Ovary (tissue), 3 donors: ENCODE measurements around the gene MMP14.

Experiments
- EP300 ChIP-seq: sonication (generic); formaldehyde crosslinking; IDR thresholded peaks from one replicate; pipeline ENCODE4 v1.6.1; 2017; ENCODE audit warnings: antibody characterized with exemption
- POLR2A ChIP-seq: fragments of 450-650 bp; IDR thresholded peaks from one replicate; pipeline ENCODE4 v1.6.1; 2017; ENCODE audit warnings: antibody characterized with exemption, mild to moderate bottlenecking, moderate library complexity
- TF ChIP-seq, protein P1 (sequence below), 3 donors: fragments of 450-650 bp in 2 of 3; fragments of 200-600 bp in 1 of 3; IDR thresholded peaks; one replicate each; pipeline versions ENCODE4 v1.5.1 to v1.8.0; 2016 to 2022; ENCODE audit warnings: antibody characterized with exemption in 3 of 3, mild to moderate bottlenecking in 1 of 3
- donor health status: DM: no; HTN: no; CAD: no.

GRCh38 chr14:22872833-22873520, 36.6 kb downstream of the MMP14 start:
- TF ChIP-seq, protein P1, sequence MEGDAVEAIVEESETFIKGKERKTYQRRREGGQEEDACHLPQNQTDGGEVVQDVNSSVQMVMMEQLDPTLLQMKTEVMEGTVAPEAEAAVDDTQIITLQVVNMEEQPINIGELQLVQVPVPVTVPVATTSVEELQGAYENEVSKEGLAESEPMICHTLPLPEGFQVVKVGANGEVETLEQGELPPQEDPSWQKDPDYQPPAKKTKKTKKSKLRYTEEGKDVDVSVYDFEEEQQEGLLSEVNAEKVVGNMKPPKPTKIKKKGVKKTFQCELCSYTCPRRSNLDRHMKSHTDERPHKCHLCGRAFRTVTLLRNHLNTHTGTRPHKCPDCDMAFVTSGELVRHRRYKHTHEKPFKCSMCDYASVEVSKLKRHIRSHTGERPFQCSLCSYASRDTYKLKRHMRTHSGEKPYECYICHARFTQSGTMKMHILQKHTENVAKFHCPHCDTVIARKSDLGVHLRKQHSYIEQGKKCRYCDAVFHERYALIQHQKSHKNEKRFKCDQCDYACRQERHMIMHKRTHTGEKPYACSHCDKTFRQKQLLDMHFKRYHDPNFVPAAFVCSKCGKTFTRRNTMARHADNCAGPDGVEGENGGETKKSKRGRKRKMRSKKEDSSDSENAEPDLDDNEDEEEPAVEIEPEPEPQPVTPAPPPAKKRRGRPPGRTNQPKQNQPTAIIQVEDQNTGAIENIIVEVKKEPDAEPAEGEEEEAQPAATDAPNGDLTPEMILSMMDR (IDR thresholded peaks at IDR 0.05): no peak
- TF ChIP-seq POLR2A: no peak
- TF ChIP-seq EP300: no peak
